ENCODE results near the gene TMEM183A.

- TF ChIP-seq CTCF (IDR thresholded peaks at IDR 0.05; ENCODE audit: poor library complexity), result no peak
- no peak for TF ChIP-seq EZH2 (IDR thresholded peaks at IDR 0.05; ENCODE audit: borderline replicate concordance)
- no peak for TF ChIP-seq EZH2phosphoT487 (IDR thresholded peaks at IDR 0.05; ENCODE audit: low read depth, severe bottlenecking, unreplicated experiment)
These were observed 17.3 kb upstream of the TMEM183A start for GRCh38 chr1:202989879-202990278.
